HPDE6-E6E7 (cell line): ENCODE data around the gene SH3D21.

Experiments
- DNase-seq: peaks from one replicate; pipeline ENCODE4 v3.0.0; 2011; ENCODE audit warnings: missing footprints; ENCODE audit errors: extremely low spot score

Gene SH3D21

DNA sequence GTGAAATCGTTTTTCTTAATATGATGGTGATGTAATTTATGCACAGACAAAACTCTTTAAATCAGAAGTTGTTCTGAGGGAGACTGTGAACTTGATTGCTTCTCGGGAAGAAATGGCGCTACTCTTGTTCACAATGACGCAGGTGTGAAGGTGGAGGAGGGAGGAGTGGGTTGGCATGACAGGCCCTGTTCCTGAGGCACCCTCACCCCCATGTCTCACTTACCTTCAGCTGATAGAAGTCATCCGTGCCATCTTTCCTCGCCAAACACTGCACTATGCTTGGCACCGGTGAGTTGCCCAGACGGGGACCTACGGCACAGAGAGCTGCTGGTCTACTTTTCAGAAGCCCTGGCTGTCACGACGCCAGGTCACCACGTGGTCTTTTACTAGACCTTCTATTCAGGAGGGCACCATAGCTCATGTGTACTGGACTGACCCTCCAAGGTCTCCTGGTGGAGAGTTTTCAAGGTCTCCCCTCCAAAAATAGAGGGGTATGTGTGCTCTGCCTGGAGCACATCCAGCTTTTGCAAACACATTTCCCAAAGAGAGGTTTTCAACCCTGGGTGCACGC lies 52.4 kb downstream of the SH3D21 start:
- DNase-seq: no peak

- DNase-seq: no peak
Observed at GRCh38 chr1:36359383-36359782, 53.2 kb downstream of the SH3D21 start.

- DNase-seq: peak; percentile 32
Observed at GRCh38 chr1:36359911-36360550, 53.9 kb downstream of the SH3D21 start.

GRCh38 chr1:36365381-36365780 lies 59.2 kb downstream of the SH3D21 start:
- DNase-seq: no peak

DNA sequence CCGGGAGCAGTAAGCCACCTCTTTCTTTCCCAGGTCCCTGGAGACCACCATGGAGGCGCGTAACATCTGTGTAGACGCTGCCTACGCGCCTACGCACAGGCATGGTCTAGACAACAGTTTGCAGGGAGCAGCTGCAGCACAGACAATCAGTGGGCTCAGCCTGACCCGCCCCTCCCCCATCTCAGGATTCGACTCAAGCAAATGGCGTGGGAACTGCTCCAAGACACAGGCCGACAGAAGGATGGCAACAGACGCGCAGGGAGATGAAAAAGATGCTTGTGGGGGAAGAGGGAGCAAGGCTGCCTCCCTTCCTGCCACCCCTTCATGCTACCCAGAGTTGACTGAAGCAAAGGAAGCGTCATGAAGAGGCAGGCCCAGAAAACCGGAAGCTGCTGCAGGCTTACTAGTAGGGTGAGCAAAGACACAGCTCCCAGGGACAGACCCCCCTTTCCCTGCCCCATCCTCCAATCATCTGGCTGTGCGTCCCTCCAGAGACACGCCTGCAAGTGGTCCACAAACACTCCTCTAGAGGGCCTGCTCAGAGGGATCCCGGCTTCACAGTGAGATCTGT lies 60.0 kb downstream of the SH3D21 start:
- DNase-seq: no peak

DNA sequence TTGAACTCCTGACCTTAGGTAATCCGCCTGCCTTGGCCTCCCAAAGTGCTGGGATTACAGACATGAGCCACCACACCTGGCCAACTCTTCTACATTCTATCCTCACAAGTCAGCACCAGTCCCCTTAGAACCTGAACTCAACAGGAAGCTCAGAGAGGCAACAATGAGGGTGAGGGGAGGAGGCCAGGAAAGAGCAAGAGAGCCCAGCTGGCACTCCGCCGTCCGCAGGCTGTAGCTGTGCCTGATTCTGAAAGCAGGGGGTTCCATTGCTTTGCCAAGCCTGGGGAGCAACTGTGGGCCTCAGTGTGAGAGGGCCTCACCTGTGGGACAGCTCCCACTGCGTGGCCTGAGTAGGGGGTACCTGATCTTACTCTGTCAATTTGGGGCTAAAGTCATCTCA lies 60.9 kb downstream of the SH3D21 start:
- DNase-seq: no peak

- no peak for DNase-seq
Observed at GRCh38 chr1:36367798-36368197, 61.6 kb downstream of the SH3D21 start.

- DNase-seq: peak; percentile 84
Observed at GRCh38 chr1:36369061-36369861, 63.1 kb downstream of the SH3D21 start.
